Epithelial cell of prostate (primary cell): ENCODE measurements around the gene SEPHS1.

Experiments used
- DNase-seq: peaks from one replicate; pipeline ENCODE4 v3.0.0-alpha.2; 2011; ENCODE audit warnings: low read depth, low spot score
- H3K27ac ChIP-seq: fragments of 450-650 bp; 2 replicates; pipeline ENCODE4 v1.5.1; 2017; ENCODE audit warnings: mild to moderate bottlenecking

The SEPHS1 gene

GRCh38 chr10:13365831-13366230, 17.7 kb upstream of the SEPHS1 start:
- no peak for DNase-seq

GRCh38 chr10:13365243-13365642, 17.1 kb upstream of the SEPHS1 start:
- DNase-seq = no peak
- H3K27ac ChIP-seq = no peak overlapping the region

More at GRCh38 chr10:13365831-13366230, 17.7 kb upstream of the SEPHS1 start:
- H3K27ac ChIP-seq = no peak overlapping the region

GRCh38 chr10:13360587-13360986, 12.5 kb upstream of the SEPHS1 start:
- no peak overlapping the region for H3K27ac ChIP-seq
- no peak for DNase-seq

GRCh38 chr10:13356392-13356791, 8.3 kb upstream of the SEPHS1 start:
- DNase-seq = no peak
- H3K27ac ChIP-seq = no peak overlapping the region

GRCh38 chr10:13354783-13355182, 6.7 kb upstream of the SEPHS1 start:
- DNase-seq = no peak
- H3K27ac ChIP-seq = no peak overlapping the region

- no peak overlapping the region for H3K27ac ChIP-seq
- no peak for DNase-seq
Measured at GRCh38 chr10:13352519-13352918, 4.4 kb upstream of the SEPHS1 start.

GRCh38 chr10:13351340-13351915, 3.3 kb upstream of the SEPHS1 start:
- no peak for DNase-seq
- no peak overlapping the region for H3K27ac ChIP-seq

- DNase-seq = no peak
- H3K27ac ChIP-seq = no peak overlapping the region
Measured at GRCh38 chr10:13349463-13350274, 1.6 kb upstream of the SEPHS1 start.

GRCh38 chr10:13347500-13348156, 465 bp downstream of the SEPHS1 start:
- DNase-seq = no peak
- peak overlapping the region; percentile 88 for H3K27ac ChIP-seq

- no peak for DNase-seq
- peak overlapping the region; percentile 88 for H3K27ac ChIP-seq
Measured at GRCh38 chr10:13347043-13347499, 1.0 kb downstream of the SEPHS1 start.

GRCh38 chr10:13346283-13347042, 1.6 kb downstream of the SEPHS1 start:
- H3K27ac ChIP-seq = peak overlapping the region; percentile 88
- DNase-seq = no peak

GRCh38 chr10:13340626-13341376, 7.3 kb downstream of the SEPHS1 start:
- DNase-seq = no peak
- no peak overlapping the region for H3K27ac ChIP-seq

- H3K27ac ChIP-seq = no peak overlapping the region
- no peak for DNase-seq
Measured at GRCh38 chr10:13340068-13340467, 8.0 kb downstream of the SEPHS1 start.

GRCh38 chr10:13338390-13339110, 9.5 kb downstream of the SEPHS1 start:
- DNase-seq = no peak
- H3K27ac ChIP-seq = no peak overlapping the region

GRCh38 chr10:13337827-13338196, 10.3 kb downstream of the SEPHS1 start:
- no peak overlapping the region for H3K27ac ChIP-seq
- DNase-seq = no peak

- no peak overlapping the region for H3K27ac ChIP-seq
- DNase-seq = no peak
Measured at GRCh38 chr10:13337128-13337826, 10.8 kb downstream of the SEPHS1 start.

- no peak overlapping the region for H3K27ac ChIP-seq
- no peak for DNase-seq
Measured at GRCh38 chr10:13335881-13336280, 12.2 kb downstream of the SEPHS1 start.

GRCh38 chr10:13334556-13334955, 13.5 kb downstream of the SEPHS1 start:
- no peak for DNase-seq
- no peak overlapping the region for H3K27ac ChIP-seq

- DNase-seq = no peak
- H3K27ac ChIP-seq = no peak overlapping the region
Measured at GRCh38 chr10:13331646-13332045, 16.4 kb downstream of the SEPHS1 start.
